GM18868 (cell line): ENCODE measurements around the gene HMGXB3.

Experiments used
- ATAC-seq: cut with Tn5 transposase; IDR thresholded peaks from one replicate; pipeline ENCODE4 v1.9.1; 2021; ENCODE audit warnings: mild to moderate bottlenecking, moderate library complexity; ENCODE audit not compliant: unreplicated experiment

Gene HMGXB3

DNA sequence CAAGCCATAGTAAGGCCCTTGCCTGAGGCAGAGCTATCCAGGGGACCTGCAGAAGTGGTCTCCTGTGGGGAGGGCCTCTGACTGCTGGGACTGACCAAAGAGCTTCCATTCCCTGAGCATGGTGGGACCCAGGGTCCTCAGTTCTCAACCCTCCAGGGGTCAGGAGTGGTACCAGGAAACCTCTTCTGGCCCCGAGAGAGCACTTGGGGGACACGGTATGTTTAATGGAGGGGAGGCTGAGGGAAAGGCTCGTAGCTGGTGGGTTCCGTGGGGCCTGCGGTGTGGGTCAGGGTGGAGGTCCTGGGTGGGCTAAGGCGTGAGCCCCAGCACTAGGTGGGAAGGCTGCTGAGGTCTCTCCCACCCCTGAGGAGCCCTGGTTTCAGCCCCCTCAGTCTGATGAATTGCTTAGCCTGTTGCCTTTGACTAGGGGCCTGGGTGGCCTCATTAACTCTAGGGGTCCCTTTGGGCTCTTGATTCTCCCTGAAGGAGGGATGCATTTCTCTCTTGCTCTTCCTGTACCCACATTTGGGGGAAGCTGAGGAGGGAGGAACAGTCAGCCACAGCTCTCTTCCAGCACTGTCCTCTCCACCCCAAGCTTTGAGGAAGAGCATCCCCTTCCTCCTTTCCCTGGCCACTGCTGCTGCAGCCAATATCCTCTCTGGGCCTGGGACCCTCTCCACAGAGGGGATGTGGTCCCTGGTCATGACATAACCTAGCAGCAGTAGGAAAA lies 51.9 kb downstream of the HMGXB3 start:
- ATAC-seq = no peak

DNA sequence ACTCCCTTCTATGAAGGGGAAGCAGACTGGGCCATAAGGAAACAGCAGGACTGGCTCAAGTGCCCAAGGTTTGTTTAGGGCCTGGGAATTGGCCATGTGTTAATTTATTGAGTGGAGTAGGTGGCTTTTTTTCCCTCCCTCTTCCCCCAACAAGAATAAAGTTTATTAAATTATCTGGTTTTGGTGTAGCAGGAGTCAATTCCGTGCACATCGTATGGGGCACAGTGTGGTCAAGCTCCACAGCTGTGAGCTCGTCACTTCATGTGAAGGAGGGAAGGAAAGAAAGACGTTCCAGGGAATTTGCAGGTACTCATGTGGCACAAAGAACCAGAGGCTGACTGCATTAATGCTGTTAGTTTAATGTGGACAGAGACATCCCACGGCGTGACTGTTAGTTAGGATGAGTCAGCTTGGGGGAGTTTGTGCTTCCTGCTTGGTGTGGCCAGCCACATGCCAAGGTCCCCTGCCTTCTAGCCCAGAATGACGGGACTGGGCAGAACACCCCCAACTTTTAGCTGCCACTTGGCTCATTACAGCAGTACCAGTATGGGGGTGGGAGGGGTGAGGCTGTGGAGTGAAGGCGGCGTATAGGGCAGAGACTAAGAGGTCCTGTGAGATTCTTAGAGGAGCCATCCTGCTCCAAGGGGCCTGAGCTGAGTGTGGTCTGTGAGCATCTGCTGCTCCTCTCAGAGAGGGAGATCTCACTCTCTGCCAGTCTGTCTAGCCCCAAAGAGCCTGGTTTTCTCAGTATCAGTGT lies 52.6 kb downstream of the HMGXB3 start:
- no peak for ATAC-seq

DNA sequence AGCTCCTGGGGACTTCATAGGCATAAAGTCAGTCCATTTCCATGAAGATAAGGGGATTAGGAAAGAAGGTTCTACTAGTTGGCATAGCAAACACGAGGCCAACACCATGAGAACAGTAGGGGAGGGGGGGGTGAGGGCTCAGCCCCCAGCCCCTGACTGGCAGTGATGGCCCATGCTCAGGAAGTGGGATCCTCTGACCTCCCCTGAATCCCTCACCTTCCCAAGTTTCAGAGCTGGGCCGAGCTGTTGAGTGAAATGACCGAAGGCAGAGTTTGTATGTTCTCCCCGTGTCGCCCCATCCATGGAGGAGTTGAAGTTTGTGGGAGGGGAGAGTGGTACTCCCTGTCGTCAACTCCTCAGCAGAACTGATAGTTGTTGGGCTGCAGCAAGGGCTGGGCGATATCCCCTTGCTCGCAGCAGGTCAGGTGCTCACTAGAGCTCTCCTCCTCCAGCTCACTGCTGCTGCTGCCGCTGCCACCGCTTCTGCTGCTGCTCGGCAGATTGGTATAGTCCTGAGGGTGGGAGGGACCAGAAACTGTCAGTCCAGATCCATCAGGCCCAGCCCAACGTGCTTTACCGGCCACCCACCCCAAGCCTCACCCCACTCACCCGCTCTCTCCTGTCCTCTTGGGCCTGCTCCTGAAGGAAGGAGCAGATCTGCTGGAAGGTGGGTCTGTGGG lies 53.3 kb downstream of the HMGXB3 start:
- ATAC-seq = no peak

DNA sequence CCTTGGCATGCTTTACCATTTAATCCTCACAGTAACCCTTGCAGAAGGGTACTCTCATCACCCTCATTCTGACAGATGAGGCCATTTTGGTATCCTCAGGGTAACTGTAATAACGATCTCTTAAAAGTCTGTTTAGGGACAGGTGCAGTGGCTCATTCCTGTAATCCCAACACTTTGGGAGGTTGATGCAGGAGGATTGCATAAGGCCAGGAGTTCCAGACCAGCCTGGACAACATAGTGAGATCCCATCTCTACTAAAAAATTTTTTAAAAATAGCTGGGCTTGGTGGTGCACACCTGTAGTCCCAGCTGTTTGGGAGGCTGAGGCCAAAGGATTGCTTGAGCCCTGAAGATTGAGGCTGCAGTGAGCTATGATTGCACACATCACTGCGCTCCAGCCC lies 54.0 kb downstream of the HMGXB3 start:
- ATAC-seq = no peak

DNA sequence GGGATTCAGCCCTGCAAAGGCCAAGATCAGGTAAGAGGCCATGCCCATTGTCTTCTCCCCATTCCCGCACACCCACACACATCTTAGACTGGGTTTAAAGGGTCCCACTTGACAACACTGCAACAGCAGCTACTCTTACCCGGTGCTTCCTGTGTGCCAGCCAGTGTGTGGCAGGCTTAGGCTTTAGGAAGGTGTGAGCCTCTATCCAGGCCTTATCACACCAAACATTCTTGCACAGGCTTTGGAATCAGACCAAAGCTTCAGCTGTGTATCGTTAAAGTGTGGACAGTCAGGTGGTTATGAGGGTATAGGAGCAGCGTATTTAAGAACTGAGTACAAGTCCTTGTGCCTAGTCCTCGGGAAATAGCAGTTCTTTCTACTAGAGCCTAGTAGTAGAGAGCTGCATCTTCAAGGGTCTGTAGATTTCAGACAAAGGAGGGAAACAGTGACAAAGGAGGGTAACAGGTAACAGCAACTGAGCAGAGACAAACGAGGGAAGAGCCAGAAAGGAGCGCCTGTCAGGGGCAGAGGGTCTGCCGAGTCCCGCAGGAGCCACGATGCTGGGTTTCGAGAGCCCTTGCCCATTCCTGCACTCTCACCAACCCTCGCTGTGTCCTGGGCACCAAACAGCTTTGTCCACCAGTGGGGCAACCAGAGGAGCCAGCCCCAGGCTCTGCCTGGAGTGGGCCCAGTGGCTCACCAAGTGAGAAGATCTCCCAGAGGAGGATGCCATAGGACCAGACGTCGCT lies 55.0 kb downstream of the HMGXB3 start:
- no peak for ATAC-seq

DNA sequence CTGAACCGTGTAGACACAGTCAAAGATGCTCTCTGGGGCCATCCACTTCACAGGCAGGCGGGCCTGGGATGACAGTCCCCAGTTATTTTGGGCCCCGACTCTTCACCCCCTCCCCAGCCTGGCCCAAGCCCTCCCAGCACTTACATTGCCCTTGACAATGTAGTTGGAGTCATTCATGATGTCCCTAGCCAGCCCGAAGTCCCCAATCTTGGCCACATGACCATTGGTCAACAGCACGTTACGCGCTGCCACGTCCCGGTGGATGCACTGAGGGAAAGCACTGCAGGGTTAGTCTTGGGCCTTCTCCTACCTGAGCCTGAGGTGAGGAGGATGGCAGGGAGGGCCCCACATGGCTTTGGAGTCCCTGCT lies 55.5 kb downstream of the HMGXB3 start:
- ATAC-seq = no peak

DNA sequence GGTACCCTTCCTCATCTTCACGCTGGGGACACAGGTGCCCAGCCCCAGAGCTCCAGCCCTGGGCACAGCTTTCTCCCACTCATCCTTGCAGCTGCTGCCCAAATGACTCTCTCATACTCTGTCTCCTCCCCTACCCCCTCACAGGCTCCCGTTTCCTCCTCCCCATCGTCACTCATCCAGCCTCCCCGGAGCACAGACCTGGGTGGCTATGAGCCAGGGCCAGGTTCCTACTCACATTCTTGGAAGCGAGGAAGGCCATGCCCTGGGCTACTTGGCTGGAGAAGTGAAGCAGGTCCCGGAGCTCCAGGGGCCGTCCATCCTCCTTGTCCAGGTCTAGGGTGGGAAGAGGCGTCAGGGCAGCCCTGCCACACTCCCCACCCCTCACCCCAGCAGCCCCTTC lies 56.5 kb downstream of the HMGXB3 start:
- ATAC-seq = no peak

DNA sequence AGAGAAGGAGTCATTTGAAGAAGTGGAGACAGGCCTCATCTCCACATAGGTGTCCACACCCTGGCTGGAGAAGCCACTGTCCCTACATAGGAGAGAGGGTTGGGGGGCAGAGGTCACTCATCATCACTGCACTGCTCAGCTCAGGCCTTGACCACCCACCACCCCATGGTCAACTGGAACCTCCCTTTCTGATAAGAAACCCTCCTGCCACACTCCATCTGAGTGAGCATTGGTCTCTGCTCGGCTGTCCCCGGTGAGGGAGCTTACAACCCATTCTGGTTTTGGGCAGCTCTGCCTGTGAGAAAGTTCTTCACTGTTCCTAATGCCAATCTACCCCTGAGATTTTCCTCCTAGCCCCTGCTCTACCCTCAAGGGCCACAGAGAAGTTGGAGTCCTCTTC lies 57.0 kb downstream of the HMGXB3 start:
- no peak for ATAC-seq

DNA sequence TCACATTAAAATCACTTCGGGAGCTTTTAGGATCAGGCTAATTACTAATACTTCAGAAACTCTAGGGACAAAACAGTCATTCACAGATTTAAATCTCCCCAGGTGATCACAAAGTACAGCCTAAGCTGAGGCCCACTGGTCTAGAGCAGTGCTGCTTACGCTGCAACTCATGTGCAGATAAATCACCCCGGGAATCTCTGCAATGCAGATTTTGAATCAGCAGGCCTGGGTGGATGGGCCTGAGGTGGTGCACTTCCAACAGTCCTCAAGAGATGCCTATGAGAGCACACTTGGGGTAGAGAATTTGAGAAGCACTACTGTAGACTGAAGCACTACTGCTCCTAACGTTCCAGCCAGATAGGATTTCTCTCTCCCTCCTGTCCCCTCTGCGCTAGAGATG lies 57.5 kb downstream of the HMGXB3 start:
- ATAC-seq = no peak

DNA sequence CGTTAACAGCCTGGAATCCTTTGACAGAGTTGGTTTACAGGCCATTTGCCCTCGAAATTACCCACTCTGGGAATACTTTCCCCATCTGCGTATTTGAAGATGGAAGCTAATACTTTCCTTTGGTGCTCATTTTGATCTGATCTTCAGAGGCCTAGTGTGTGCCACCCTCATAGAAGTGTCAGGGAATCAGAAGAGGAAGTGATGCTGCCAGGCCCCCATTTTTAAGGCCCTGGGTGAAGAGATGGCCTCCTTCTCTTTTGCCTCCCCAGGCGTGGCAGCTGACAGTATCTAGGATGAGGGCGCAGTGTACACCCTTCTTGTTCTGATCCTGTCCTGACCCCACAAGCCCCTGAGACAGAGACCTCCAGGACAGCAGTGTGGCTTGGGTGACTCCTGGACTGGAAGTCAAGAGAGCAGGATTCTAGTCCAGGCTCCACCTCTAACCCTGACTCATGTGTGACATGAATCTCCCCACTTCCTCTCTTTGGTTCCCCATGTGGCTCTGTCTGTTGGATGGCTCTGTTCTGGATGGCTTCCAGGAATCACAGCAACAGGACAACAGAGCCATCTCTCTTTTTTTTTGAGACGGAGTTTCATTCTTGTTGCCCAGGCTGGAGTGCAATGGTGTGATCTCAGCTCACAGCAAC lies 58.1 kb downstream of the HMGXB3 start:
- no peak for ATAC-seq

DNA sequence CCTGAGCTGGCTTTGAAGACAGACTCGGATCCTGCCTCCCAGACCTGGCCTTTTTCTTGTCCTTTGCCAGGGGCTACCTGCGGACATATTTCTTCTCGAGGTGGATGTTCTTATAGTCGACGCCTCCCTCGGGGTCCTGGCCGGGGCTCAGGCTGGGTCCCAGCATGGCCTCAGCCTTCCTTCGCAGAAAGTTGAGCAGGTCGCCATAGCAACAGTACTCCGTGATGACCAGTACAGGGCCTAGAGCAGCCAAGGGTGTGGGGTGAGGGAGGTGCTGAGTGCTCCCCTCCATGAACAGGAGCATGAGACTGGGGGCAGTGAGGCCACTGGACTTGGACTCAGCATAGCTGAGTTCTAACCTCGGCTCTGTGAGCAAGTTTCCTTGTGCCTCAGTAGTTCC lies 59.1 kb downstream of the HMGXB3 start:
- no peak for ATAC-seq

DNA sequence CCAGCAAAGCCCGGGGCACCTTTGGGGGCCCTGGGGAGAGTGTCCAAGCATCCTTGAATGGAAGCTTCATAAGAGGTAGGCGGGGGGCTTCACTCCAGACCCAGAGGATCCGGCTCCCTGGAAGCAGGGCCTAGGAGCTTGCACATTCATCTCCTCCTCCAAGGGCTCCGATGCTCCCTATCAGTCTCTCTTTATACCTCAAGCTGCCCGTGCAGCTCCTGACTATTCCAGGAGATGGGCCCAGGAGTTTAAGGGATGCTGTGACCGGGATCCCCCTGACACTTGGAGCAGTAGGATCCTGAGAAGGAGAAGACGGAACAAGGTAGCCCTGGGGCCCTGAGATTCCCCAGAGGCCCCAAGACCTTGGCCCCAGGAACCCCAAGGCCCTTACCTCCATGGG lies 59.9 kb downstream of the HMGXB3 start:
- no peak for ATAC-seq

DNA sequence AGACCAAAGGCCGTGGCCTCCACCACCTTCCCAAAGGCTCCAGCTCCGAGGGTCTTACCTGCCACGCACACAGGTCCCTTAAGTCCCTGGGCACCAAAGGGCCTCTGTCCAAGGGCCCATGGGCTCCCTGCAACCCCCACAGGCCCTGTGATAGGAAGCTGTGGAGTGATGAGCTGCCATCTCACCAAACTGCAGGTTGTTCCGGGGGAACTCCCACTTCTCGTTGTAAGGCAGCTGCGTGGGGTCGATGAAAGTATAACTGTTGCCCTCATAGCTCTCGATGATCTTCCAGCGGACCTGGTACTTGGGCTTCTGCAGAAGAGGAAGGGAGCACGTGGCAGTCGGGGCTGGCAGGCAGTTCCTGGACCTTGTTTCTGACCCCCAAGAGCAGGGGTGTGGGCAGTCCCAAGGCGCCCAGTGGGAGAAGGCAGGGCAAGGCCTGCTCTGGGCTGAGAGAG lies 61.0 kb downstream of the HMGXB3 start:
- ATAC-seq = no peak

DNA sequence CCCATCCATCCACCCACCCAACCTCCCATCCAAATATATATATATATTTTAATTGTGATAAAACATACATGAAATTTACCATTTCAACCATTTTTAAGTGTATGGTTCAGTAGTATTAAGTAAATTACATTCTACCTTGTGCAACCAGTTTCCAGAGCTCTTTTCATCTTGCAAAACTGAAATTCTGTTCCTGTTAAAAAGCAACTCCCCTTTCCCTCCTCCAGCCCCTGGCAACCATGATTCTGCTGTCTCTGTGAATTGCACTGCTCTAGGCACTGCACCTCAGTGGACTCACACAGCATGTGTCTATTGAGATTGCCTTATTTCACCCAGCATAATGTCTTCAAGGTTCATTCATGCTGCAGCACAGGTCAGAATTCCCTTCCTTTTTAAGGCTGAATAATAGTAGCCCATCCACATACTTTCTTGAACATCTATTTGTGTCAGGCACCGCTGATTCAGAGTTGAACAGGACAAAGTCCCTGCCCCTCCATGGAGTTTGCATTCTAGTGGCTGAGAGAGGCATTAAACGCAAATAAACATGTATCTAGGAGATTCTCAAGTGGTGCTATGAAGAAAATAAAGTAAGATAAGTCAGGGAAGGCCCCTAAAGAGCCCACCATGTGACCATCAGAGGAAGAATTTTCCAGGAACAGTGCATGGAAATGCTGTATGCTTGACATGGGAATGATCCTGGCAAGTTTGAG lies 61.8 kb downstream of the HMGXB3 start:
- no peak for ATAC-seq

DNA sequence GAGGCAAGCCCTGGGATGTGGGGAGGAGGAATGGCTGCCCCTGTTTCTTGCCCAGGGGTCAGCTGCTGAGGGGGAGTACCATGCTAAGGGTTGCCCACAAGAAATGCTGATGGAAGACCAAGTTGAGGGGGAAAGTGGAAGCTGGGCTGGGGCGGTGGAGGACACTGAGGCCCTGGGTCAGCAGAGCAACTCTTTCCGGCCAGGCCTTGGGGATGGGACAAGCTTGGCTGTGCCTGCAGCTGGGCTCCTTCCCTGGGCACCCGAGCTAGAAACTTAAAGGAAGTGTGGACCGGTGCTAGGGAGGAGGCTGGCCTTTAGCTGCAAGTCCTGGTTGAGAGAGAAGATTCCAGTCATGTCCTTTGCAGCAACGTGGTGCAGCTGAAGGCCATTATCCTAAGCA lies 63.1 kb downstream of the HMGXB3 start:
- ATAC-seq = no peak

DNA sequence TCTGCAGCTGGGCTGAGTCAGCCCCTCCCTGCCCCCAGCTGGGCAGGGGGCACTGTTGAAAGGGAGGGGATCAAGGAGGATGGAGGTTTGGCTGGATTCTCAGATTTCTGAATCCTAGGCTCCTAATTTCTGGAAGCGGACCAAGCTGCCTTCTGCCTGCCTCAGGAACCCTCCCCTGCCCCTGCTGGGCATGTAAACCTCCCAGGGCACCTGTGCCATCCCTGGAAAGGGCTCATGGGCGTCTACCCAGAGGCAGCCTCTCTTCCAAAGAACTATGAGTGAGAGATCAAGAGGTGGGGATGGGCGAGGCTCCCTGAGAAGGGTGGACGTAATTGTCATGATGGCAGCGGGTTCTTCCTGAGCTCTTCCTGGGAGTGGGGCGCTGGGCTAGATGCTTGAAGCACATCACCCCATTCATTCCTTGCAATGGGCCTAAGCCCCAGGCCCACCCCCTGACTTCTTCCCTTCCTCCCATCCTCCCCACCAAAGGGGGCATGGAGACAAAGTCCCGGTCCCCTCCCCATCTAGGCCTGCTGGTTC lies 64.2 kb downstream of the HMGXB3 start:
- no peak for ATAC-seq

DNA sequence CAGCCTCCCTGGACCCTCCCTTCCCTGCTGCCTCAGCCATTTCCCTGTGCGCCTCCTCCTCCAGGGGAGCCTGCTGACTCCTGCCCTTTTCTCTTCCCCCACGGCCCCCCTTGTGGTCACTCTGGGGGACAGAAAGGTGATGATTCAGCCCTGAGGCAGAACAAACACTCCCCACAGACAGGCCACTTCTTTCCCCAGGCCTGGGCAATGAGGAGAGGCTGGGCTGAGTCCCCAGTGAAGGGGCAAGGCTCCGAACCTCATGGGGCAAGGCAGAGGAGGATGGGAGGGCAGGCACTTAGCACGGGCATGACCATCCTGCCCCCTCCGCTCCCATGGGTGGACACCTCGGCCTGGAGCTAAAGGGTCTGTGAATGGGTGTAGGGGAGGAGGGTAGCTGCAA lies 64.8 kb downstream of the HMGXB3 start:
- ATAC-seq = no peak

DNA sequence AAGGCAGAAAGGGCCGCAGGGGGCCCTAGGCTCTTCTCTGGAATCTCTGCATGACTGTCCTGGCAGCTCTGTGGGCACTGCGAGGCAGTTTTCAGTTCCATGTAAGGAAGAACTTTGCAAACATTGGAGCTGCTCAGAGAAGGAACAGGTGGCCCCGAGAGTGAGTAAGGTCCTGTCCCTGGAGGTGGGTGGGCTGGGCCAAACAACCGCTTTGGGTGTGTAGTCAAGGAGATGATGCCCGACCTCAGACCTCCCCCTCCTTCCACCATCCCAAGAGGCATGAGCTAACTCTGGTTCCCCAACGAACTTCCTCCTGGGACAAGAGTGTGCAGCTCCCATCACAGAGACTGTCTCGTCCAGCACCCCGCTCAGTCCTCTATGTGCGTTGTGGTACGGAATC lies 65.3 kb downstream of the HMGXB3 start:
- no peak for ATAC-seq

DNA sequence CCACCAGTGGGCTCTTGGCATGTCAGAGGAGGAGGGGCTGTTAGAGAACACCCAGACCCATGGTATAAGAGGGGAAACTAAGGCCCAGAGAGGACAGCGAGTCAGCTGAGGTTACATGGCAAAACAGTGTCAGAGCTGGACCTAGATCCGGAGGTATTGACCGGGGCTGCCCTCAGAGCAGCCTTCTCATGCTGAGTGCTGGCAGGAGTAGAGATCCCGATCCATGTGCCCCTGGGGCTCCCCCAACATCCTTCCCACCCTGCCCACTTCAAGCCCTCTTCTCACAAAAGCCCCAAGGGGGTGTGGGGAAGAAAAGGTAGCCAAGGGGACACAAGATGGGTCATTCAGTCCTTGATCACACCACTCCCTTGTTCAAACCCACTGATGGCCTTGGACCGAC lies 65.9 kb downstream of the HMGXB3 start:
- no peak for ATAC-seq

DNA sequence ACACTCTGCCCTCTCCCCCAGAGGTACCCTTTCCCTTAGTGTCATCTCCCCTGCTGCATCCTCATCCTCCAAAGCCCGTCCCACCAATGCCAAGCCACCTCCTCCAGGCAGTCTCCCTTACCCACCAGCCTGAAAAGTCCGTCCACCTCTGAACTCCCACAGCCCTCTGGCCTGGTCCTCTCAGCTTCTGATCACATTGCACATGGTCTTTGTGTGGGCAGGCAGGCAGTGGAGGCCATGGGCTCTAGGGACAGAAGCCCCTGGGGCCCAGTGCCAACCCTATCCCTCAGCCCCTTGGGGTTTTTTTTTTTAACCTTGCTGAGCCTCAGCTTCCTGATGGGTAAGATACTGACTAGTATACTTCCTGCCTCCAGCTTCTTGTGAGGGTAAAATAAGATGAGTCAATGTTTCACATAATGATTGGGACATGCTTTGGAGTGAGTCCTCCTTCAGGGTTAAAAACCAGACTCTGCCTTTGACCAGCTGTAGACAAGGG lies 66.4 kb downstream of the HMGXB3 start:
- ATAC-seq = peak; percentile 55
